ENCODE data around the gene FOXO1. TPM values are rescaled to one million over a fixed set of nuclear protein-coding genes. Genes with fewer than 3 reads are reported as not detected.
"Not testable (repeated sequence)": the region's sequence is repeated elsewhere in the genome, so short reads cannot be mapped to it uniquely, and the experiment has no call there.

Gene FOXO1
- 10 to 100 TPM; 20.1 to 29.7 TPM for total RNA-seq
- 10.5 TPM for polyA plus RNA-seq (2013, experiment 1 of 2)
- 10.4 TPM for polyA plus RNA-seq (2013, experiment 2 of 2)
- long read RNA-seq, experiment 1, full-length matches to known transcripts, result 5 of 15 reads
- long read RNA-seq, experiment 1, partial matches to known transcripts, result 3 of 15 reads
- long read RNA-seq, experiment 1, other reads (novel, unspliced or antisense), result 7 of 15 reads
- long read RNA-seq, experiment 2, full-length matches to known transcripts, result 17 of 32 reads
- long read RNA-seq, experiment 2, partial matches to known transcripts, result 10 of 32 reads
- long read RNA-seq, experiment 2, other reads (novel, unspliced or antisense), result 5 of 32 reads
- long read RNA-seq, experiment 3, partial matches to known transcripts, result 4 of 10 reads
- long read RNA-seq, experiment 3, other reads (novel, unspliced or antisense), result 6 of 10 reads
- long read RNA-seq, experiment 4, partial matches to known transcripts, result 0 of 1 reads
- long read RNA-seq, experiment 4, other reads (novel, unspliced or antisense), result 1 of 1 reads

GRCh38 chr13:40666045-40666932 is at the start of gene FOXO1:
FOXO1 (minus strand) TSS chr13:40666641; CDS start chr13:40666212, 429 bp downstream.
- Mint-ChIP-seq H3K9me3 (no peaks in the 10 kb centered on the region), H3K4me1 (peaks cover 32% of the 10 kb centered on the region), H3K36me3 (ENCODE audit: low read depth) (no peaks in the 10 kb centered on the region), H3K27ac (peak within 1 kb of the TSS; percentile 84), H3K4me3 (peak within 1 kb of the TSS; percentile 93), H3K27me3 (ENCODE audit: insufficient read depth) (no peaks in the 10 kb centered on the region)
- Histone ChIP-seq H3K4me3 (ENCODE audit: low read length) (peak within 1 kb of the TSS; percentile 79), H3K36me3 (ENCODE audit: control insufficient read depth, insufficient read depth, low read length) (no peaks in the 10 kb centered on the region), H3K4me1 (ENCODE audit: control insufficient read depth, insufficient read depth, low read length) (peaks cover 5% of the 10 kb centered on the region), H3K9me3 (ENCODE audit: control insufficient read depth, low read length) (no peaks in the 10 kb centered on the region), H3K27ac (ENCODE audit: low read depth, low read length) (peak within 1 kb of the TSS; percentile 62), H3K9ac (ENCODE audit: extremely low read depth, low read length, poor library complexity, severe bottlenecking) (peak within 1 kb of the TSS; percentile 71), H3K27me3 (ENCODE audit: control insufficient read depth, insufficient read depth, low read length, poor library complexity, severe bottlenecking) (no peaks in the 10 kb centered on the region)
- WGBS, 2 experiments (ENCODE audit: insufficient coverage in 1 of 2, insufficient read length in 1 of 2), result 0 to 1% methylated on average over 28 to 98 of the region's 108 CpGs
- peak; percentile 93 for DNase-seq
- no peak for TF ChIP-seq CTCF (conservative IDR thresholded peaks at IDR 0.05)

GRCh38 chr13:40714433-40714832 is 48.0 kb upstream of the FOXO1 start:
- H3K9me3 ChIP-seq (ENCODE audit: control insufficient read depth, low read length), result peaks cover 11% of the 10 kb centered on the region
- not testable (repeated sequence) for H3K27ac Mint-ChIP-seq; H3K4me3 Mint-ChIP-seq; H3K27ac ChIP-seq (ENCODE audit: low read depth, low read length); H3K27me3 ChIP-seq (ENCODE audit: control insufficient read depth, insufficient read depth, low read length, poor library complexity, severe bottlenecking); H3K36me3 ChIP-seq (ENCODE audit: control insufficient read depth, insufficient read depth, low read length); H3K27me3 Mint-ChIP-seq (ENCODE audit: insufficient read depth); H3K9ac ChIP-seq (ENCODE audit: extremely low read depth, low read length, poor library complexity, severe bottlenecking); H3K4me1 ChIP-seq (ENCODE audit: control insufficient read depth, insufficient read depth, low read length); H3K4me3 ChIP-seq (ENCODE audit: low read length); H3K4me1 Mint-ChIP-seq; DNase-seq
- H3K36me3 Mint-ChIP-seq (ENCODE audit: low read depth), result peaks cover 37% of the 10 kb centered on the region
- H3K9me3 Mint-ChIP-seq, result peaks cover 39% of the 10 kb centered on the region
- WGBS, 2 experiments (ENCODE audit: insufficient coverage in 1 of 2, insufficient read length in 1 of 2), result no CpG with 5 or more reads among the region's 1 CpG

GRCh38 chr13:40706439-40706838 is 40.0 kb upstream of the FOXO1 start:
- Mint-ChIP-seq H3K4me1 (no peaks in the 10 kb centered on the region), H3K27ac (no peak overlapping the region), H3K9me3 (peaks cover 44% of the 10 kb centered on the region), H3K4me3 (no peak overlapping the region), H3K27me3 (ENCODE audit: insufficient read depth) (peaks cover 7% of the 10 kb centered on the region), H3K36me3 (ENCODE audit: low read depth) (peaks cover 3% of the 10 kb centered on the region)
- Histone ChIP-seq H3K9ac (ENCODE audit: extremely low read depth, low read length, poor library complexity, severe bottlenecking) (no peak overlapping the region), H3K4me3 (ENCODE audit: low read length) (no peak overlapping the region), H3K27ac (ENCODE audit: low read depth, low read length) (no peak overlapping the region), H3K9me3 (ENCODE audit: control insufficient read depth, low read length) (no peaks in the 10 kb centered on the region), H3K36me3 (ENCODE audit: control insufficient read depth, insufficient read depth, low read length) (no peaks in the 10 kb centered on the region), H3K27me3 (ENCODE audit: control insufficient read depth, insufficient read depth, low read length, poor library complexity, severe bottlenecking) (no peaks in the 10 kb centered on the region), H3K4me1 (ENCODE audit: control insufficient read depth, insufficient read depth, low read length) (no peaks in the 10 kb centered on the region)
- WGBS, 2 experiments (ENCODE audit: insufficient coverage in 1 of 2, insufficient read length in 1 of 2), result 94 to 100% methylated on average over 2 of the region's 2 CpGs
- no peak for DNase-seq
- no peak for TF ChIP-seq CTCF (conservative IDR thresholded peaks at IDR 0.05)
